TTC549 (cell line): ENCODE measurements around the gene ANO8.
A peak's percentile ranks its signal among the peaks of the same experiment; 100 is the strongest.

ENCODE experiments used
- FAIRE-seq: peaks from 2 replicates; lab custom pipeline; 2012; peaks lifted over from hg19 to GRCh38; lab: Jason Lieb, UNC

Gene ANO8

DNA sequence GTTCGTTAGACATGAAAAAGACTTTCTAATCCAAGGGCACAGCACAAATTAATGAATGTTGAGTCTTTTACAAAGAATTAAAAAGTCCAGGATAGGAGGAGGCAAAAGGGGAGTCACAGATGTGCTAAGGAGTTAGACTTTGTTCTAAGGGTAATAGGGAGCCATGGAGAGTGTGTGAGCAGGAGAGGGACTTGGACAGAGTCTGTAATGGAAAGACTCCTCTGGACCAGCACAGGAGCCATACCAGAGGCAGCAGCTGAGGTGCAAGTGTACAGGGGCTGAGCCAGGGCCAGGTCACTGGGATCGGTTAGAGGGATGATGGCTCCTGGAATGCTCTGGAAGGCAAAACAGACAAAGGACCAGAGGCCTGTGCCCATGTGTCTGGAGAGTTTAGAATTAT is 13.2 kb upstream of the ANO8 start:
- no peak for FAIRE-seq

DNA sequence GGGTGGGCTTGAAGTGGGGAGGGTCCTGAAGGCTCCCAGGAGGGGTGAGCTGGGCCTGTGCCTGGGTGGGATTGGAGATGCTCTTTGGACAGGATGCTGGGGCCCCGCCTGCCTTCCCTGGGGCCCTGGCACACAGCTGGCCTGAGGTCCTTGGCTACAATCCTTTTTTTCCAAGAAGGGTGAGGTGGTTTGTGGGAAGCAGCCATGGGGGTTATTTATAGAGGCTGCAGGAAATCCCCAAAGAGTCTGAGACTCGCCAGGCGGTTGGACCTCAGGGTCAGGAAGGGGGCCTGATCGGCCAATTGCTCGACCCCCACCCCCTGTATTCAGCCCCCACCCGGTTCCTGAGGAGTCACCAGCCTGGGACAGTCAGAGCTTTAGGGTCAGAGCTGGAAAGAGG is 12.7 kb upstream of the ANO8 start:
- FAIRE-seq: no peak

DNA sequence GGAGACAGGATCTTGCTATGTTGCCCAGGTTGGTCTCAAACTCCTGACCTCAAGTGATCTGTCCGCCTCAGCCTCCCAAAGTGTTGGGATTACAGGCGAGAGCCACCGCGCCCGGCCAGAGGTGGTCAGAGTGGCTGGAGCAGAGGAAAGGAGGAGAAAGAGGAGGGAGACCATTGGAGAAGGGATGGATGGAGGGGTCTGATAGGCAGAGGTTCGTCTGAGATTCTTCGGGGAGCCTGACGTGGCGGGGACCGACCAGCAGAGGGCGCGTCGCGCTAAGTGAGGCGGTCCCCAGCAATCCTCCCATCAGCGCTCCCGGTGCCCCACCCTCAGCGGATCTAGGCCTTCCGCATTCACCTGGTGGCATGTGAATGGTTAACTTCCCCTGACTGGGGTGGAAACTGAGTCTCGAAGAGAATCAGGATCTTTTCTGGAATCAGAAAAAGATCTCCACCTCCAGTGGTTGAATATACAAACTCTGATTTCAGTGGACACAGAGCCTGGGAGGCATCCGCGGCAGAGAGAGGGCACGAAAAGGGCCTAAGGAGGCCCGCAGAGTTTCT is 11.5 kb upstream of the ANO8 start:
- FAIRE-seq: no peak

DNA sequence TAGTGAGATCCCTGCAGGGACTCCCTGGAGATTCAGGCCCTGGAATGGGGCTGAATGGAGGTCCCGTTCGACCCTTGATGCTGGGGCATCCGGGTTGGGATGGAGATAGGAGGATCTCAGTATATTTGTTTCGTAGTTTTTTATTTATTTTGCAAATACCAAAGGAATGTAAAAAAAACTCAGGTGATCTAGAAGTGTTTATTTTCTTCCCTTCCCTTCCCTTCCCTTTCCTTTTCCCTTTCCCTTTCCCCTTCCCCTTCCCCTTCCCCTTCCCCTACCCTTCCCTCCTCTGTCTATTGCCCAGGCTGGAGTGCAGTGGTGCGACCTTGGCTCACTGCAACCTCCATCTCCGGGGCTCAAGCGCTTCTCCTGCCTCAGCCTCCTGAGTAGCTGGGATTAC is 7.2 kb upstream of the ANO8 start:
- no peak for FAIRE-seq

DNA sequence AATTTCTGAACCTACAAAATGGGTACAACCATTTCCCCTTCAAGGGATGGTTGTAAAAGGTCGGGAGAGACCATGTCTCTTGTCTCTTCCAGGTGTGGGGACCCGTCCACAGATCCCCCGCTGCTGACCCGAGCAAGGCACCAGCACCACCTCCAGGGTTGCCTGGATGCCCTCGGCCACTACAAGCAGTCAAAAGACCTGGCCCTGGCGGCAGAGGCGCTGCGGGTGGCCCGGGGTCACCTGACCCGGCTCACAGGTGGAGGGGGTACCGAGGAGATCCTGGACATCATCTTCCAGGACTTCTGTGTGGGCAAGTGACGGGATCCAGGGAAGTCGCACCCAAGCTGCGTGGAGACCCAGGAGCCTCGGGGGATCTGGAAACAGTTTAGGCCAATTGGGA is 6.7 kb upstream of the ANO8 start:
- no peak for FAIRE-seq

DNA sequence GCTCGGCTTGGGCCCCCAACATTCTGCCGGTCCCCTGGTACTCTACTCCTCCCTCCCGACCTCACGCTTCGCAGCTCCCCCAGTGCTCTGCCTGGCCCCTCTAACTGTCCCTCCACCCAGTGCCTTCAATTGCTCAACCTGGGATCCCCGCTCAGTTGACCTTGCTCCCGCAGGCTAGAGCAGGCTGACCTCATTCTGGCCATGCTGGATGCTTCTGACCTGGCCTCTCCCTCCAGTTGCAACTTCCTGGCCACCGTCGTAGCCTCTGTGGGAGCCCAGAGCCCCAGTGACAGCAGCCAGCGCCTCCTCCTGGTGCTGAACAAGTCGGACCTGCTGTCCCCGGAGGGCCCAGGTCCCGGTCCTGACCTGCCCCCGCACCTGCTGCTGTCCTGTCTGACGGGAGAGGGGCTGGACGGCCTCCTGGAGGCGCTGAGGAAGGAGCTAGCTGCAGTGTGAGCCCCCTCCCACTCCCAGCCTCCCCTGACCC is 6.3 kb upstream of the ANO8 start:
- no peak for FAIRE-seq

DNA sequence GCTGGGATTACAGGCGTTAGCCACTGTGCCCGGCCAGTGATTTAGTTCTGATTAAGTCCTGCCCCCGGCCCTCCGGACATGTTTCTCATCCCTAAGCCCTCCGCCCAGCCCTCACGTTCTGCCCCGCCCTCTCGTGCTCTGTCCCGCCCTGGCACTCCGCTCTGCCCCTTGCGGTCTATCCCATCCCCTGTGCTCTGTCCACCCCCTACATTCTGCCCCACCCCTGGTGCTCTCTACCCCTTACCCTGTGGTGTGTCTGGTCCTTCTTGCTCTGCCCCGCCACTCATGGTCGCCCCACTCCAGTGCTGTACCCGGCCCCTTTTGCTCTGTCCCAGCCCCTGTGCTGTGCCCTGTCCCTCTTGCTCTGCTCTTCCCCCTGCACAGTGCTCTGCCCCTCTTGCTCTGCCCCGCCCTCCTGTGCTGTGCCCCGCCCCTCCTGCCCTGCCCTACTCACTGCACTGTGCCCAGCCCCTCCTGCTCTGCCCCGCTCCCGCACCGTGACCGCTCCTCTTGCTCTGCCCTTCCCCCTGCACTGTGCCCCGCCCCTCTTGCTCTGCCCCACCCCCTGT is 5.7 kb upstream of the ANO8 start:
- FAIRE-seq: no peak

DNA sequence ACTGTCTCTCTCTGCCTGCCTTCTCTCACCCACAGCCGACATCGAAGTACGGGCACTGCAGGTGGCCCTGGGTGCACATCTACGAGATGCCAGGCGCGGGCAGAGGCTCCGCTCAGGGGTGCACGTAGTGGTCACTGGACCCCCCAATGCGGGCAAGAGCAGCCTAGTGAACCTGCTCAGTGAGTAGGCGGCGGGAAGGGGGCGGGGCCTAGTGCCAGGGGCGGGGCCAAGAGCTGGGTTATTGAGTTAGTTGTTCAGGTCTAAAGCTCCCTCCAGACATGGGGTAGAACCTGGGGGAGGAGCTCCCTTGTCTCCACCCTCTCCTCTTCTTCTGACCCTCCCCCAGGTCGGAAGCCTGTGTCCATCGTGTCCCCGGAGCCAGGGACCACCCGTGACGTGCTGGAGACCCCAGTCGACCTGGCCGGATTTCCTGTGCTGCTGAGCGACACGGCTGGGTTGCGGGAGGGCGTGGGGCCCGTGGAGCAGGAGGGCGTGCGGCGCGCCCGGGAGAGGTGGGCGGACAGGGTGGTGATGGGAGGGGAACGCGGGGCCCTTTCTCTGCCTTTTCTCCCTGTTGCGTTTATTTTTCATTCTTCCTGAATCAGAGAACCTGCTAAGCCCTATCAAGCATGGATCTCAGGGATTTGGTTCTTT is 4.6 kb upstream of the ANO8 start:
- FAIRE-seq: no peak

DNA sequence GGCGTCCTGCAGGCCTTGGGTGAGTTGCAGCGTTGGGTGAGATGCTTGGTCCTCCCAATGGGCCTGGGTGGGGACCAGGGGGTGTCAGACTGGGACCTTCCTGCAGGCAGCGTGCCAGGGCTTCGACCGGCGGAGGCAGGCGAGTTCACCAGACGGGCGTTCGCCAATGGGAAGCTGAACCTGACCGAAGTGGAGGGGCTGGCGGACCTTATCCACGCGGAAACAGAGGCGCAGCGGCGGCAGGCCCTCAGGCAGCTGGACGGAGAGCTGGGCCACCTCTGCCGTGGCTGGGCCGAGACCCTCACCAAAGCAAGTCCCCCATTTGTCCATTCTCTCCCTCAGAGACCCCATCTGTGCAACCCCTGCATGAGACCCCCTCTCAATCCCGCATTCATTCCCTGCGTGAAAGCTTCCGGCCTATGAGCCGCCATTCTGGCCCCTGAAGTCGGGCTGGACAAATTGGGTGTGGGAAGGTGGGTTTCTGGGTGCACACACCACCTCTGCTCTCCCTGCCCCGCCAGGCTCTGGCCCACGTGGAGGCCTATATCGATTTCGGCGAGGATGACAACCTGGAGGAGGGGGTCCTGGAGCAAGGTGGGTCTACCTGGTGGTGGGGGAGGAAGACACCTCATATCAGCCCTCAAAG is 3.9 kb upstream of the ANO8 start:
- no peak for FAIRE-seq

DNA sequence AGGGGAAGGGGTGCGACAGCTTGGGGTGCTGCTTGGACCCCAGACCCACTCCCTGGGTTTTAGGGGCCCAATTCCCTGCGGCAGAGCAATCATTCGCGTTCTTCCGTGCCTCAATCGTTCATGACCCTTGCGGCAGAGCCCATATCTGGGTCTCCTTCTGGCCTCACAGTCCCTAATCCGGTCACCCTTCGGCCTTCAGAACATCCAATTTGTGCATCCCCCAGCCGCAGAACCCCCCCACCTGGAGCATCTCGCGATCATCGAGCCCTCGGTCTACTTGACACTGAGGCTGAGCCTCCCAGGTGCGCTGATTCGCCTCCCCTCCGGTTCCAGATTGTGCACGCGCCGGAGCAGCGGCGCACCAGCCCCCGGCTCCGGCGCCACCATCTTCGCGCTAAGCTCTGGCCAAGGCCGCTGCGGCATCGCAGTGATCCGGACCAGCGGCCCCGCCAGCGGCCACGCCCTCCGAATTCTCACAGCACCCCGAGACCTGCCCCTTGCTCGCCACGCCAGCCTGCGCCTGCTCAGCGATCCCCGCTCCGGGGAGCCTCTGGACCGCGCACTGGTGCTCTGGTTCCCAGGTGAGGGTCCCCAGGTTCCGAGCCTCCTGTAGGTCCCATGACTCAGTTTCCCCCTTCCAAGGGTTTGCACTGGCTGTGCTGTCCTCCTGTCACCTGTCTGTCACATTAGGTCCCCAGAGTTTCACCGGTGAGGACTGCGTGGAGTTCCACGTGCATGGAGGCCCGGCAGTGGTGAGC is 3.2 kb upstream of the ANO8 start:
- no peak for FAIRE-seq

DNA sequence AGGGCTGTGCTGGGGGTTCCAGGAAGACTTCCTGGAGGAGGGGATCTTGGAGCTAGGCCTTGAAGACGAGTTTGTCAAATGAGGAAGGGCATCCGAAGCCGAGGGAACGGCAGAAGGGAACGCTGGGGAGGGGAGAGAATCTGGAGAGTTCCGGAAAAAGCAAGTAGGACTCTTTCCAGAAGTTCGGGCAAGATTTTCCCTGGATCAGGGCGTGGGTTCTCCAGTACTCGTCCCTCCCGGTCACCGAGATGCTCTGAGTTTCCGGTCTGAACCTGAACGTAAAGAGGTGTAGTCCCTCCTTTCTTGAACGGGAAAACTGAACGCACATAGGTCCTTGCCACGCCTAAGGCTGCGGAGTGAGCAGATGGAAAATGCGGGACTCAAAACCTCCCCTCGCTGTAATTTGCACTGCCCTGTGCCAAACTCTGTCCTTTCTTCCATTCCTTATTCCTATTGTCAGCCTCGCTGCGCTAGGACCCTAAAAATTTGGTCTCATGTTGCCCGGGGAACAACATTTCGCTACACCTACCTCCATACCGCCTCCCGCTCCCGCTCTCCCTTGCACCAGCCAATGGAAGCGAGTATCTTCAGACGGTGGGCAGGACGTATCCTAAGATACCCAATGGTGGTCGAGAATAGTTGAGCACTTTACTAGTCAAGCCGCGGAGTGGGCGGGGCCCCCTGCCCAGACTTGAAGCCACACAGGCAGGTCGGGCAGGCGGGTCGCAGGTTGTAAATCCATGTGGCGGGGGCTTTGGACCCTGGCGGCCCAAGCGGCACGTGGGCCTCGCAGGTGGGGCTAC is 2.4 kb upstream of the ANO8 start, which contains the start of gene GTPBP3:
Gene GTPBP3 (plus strand): TSS at position 682 of the 803 bp plus-strand sequence. CDS start 59 bp downstream, at position 741.
- FAIRE-seq: peak; percentile 87

DNA sequence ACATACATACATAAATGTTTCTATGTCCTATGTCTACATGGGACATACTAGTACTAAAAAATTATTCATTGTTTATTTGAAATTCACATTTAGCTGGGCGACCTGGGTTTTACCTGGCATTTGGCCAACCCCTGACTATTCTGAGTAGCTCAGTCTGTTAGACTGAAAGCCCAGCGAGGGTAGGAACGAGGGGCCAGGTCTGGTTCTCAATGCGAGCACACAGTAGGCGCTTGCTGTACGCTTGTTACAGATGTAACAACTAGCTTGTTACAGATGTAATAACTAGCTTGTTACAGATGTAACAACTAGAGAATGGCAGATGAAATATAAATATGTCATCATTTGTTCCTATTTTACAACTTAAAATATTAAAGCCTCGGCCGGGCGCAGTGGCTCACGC is 920 bp upstream of the ANO8 start:
- FAIRE-seq: no peak

DNA sequence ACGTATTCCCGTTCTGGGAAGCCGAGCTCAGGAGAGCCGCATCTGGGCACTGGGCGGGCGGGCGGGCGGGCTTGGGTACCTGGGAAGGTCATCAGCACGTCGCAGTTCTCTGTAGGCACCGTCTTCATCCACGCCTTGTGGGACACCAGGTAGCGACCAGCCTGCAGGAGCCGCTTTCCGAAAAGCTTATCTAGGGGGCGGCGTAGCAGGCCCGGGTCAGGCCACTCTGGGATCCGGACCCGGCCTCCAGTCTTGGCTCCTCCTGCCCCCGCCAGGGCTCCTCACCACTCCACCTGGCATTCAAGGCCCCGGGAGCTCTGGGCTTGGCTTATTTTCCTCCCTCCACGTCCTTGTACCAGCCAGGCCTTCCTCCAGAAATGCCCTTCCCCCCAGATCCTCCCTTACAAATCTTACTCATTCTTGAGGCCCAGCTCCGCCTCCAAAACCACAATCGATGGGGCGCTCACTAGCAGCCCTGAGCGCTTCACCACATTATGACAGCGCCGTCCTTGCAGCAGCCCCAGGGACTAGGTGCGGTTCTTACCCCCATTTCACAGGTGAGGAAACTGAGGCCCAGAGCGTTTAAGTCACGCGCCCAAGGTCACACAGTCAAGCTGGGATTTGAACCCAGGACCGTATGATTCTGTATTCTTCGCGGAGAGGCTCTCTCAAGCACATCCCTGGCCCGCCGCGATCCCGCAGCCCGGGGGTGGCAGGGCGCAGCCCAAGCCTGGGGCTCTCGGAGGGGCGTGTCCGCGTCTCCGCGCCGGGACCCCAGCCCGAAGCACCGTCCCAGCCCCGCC is 843 bp downstream of the ANO8 start:
- no peak for FAIRE-seq

DNA sequence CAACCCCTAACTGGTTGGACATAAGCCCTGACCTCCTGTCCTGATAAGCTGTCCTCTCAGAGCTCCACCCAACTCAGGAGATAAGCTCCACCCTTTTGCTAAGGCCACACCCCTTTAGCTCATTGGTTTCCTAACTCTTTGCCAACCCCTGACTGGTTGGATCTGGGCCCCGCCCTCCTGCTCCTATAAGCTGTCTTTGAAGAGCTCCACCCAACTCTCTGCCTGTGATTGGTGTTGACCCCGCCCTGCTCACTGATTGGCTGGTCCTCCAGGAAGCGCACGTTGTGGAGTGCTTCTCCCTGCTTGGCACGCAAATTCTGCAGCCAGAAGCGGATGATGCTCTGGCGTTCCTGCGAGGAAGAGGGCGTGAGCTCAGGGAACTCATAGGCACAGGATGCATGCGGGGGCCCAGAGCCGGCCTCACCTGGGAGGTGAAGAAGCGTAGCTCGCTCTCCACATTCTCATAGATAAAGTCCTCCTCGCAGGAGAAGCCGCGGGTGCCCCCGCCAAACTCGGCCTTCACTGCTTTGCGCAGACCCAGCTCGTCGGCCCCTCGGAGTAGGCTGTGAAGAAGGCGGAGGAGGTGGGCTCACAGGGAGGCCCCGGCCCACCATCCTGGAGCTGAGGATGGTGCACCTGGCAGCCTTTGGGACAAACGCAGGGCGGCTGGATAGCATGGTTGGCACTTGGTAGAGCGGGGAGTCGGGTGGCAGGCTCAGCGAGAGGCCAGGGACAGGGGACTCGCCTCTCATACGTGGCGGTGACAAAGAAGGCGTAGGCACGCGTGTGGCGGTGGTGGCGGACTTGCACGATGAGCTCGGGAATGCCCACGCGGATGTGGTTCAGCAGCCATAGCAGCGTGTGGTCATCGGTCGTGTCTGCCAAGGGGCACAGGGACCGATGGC is 1.7 kb downstream of the ANO8 start:
- no peak for FAIRE-seq

DNA sequence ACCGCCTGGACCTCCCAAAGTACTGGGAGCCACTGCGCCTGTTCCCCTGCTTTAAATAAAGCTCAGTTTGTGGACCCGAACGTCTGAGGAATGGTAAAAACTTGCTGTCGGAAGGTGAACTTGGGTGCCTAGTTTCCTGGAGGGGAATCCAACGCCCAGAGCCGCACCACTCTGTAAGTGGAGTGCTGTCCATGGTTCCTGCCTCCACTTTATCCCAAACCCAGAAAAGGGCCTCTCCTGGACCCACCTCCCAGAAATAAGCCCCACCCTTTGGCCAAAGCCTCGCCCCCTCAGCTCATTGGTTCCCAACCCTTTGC is 2.3 kb downstream of the ANO8 start:
- no peak for FAIRE-seq

DNA sequence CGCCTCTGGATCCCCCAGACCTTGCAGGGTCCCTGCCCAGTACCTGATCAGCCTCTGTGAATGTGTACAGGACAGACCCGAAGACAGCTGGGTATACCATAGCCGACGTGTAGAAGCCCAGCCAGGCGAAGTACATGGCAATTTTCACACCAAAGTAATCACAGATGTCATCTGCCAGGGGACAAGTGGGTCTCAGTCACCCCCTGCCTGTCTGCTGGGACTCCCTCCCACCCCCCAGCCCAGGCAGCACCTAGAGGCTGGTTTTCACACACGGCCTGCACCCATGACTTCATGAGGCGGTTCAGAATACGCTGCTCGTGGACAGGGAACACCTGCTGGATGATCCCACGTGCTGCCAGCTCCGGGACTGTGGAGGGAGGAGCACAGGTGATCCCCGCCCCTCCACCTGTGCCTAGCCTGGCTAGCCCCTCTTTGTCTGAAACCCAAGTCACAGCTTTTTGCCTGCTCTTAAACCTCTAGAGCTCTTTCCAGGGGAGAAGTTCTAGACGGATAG is 3.6 kb downstream of the ANO8 start:
- no peak for FAIRE-seq

DNA sequence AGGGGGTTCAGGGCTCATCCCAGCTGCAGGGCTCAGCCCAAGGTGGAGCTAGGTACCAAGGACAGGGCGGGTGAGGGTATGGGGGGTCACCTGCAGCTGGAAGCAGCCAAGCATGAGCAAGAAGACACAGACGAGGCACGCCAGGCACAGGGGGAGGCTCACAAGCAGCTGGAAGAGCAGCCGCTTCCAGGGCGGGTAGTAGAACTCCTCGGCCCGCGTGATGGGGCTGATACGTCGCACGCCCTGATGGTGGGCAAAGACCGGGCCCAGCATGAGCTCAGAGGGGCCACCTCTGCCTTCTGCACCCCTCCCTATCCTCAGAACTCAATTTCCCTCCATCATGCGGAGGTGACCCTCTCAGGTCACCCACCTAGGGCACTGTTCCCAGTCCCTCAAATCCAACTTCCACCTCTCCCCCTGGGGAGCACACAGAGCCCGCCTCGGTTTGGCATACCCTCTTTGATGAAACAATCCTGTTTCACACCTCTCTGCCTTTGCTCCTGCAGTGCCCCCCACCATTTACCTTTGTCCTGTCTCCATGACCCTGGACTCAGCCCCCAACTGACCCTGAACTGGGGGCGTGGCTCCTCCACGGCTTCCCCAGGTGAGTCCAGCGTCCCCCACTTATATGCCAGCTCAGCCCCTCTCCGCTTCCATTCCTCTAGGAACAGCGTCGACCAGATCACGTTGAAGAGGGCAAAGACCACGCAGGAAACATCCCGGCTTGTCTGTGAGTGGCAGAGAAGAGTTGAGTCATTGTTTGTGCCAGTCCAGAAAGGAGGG is 4.2 kb downstream of the ANO8 start:
- FAIRE-seq: no peak

DNA sequence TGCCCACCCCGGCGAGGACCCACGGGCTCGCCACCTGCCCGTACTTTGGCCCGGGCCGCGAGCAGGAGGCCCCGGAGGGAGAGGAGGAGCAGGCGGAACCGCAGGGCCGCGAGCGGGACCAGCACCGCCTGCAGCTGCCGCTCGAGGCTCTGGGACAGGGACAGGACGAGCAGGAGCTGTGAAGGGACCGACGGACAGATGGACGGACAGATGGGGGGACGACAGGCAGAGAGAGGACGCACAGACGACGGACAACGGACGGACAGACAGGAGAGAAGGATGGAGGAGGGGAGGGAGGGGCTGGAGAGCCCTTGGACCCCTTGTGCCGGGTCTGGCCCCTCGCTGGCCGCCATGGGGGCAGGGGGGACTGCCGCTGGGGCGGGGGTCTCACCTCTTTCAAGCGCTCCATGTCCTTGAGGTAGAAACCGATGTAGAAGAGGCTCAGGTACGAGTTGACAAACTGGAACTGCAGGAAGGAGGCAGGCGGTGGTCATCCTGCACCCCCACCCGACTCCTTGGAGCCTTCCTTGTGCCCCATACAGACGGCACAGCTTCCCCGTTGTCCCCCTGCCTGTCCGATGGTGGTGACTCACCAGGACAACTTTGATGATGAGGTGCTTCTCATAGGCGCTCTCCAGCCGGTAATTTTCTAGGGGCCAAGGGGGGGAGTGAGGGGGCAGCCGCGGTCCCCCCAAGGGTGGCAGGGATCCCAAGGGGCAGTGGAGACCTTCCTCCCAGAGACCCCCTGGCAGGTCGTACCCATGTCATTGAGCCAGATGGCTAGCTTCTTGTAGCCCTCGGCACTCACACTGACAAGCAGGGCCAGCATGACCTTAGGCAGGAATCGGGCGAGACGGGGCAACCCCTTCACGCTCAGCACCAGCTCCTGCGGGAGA is 5.0 kb downstream of the ANO8 start:
- no peak for FAIRE-seq
